Panc1 (cell line): ENCODE results near the gene MFAP5. TPM values are rescaled to one million over a fixed set of nuclear protein-coding genes. Genes with fewer than 3 reads are reported as not detected.

Experiments
- ATAC-seq: fragments of 200-7000 bp; cut with Tn5 transposase; 2 replicates; pipeline ENCODE4 v1.9.1; 2020; ENCODE audit warnings: mild to moderate bottlenecking, moderate library complexity
- BruUV-seq: library from RNA; stranded (reverse); fragments of 400-500 nt; replicated peaks from 2 replicates; lab custom pipeline; 2021; lab: Mats Ljungman, UMichigan
- CTCF ChIA-PET: fragments of 300-600 bp; sonication (Branson Sonifier 250); formaldehyde crosslinking; loops from one replicate; lab custom pipeline; 2022; ENCODE audit warnings: antibody characterized with exemption; lab: Charles Lee
- POLR2A ChIA-PET: fragments of 300-600 bp; sonication (Branson Sonifier 250); formaldehyde crosslinking; loops from one replicate; lab custom pipeline; 2022; ENCODE audit warnings: antibody characterized with exemption; lab: Charles Lee
- DNase-seq: peaks from one replicate; pipeline ENCODE4 v3.0.0-alpha.2; 2010; ENCODE audit warnings: low read depth, low spot score
- H3K27ac ChIP-seq: 2 replicates; pipeline ENCODE4 v1.5.1; 2011; ENCODE audit warnings: mild to moderate bottlenecking, low read length, inconsistent platforms
- H3K27me3 ChIP-seq: fragments of 200-500 bp; sonication (Bioruptor generic); 2 replicates; pipeline ENCODE4 v1.6.0; 2014; ENCODE audit warnings: low read length, inconsistent platforms; ENCODE audit not compliant: control insufficient read depth, insufficient read depth
- H3K36me3 ChIP-seq: fragments of 200-500 bp; sonication (Bioruptor generic); 2 replicates; pipeline ENCODE4 v1.5.1; 2014; ENCODE audit warnings: inconsistent platforms, mild to moderate bottlenecking, low read length, moderate library complexity; ENCODE audit not compliant: control insufficient read depth, insufficient read depth
- H3K4me1 ChIP-seq: 2 replicates; pipeline ENCODE4 v1.5.1; 2011; ENCODE audit warnings: inconsistent platforms, mild to moderate bottlenecking, low read length, moderate library complexity; ENCODE audit not compliant: control insufficient read depth, insufficient read depth
- H3K4me3 ChIP-seq, 2 experiments: 2 replicates each; pipeline ENCODE4 v1.5.1; 2011 to 2012; ENCODE audit warnings: low read depth in 2 of 2, low read length in 2 of 2, mild to moderate bottlenecking in 2 of 2, inconsistent platforms in 1 of 2, moderate library complexity in 1 of 2
- H3K9me3 ChIP-seq: fragments of 200-500 bp; sonication (Bioruptor generic); 2 replicates; pipeline ENCODE4 v1.5.1; 2014; ENCODE audit warnings: low read depth, mild to moderate bottlenecking, inconsistent platforms, low read length, moderate library complexity; ENCODE audit not compliant: control insufficient read depth, insufficient read depth
- POLR2AphosphoS5 ChIP-seq: IDR thresholded peaks from 2 replicates; pipeline ENCODE4 v1.6.1; 2012; ENCODE audit warnings: mild to moderate bottlenecking, low read depth, low read length, moderate library complexity
- SIN3A ChIP-seq: IDR thresholded peaks from 2 replicates; pipeline ENCODE4 v1.6.1; 2012; ENCODE audit warnings: low read depth, mild to moderate bottlenecking, low read length, moderate library complexity, borderline replicate concordance; ENCODE audit not compliant: insufficient read depth
- TCF7L2 ChIP-seq: IDR thresholded peaks from 2 replicates; pipeline ENCODE4 v1.6.1; 2011; ENCODE audit warnings: mild to moderate bottlenecking, low read depth, low read length, inconsistent platforms
- in situ Hi-C: cut with HindIII; loops from 2 replicates; pipeline ENCODE4 v1.10.0; 2016; ENCODE audit warnings: low sequenced_read_pairs, low pct_unique_long_range_greater_than_20kb
- intact Hi-C: fragments of 100-400 bp; cut with micrococcal nuclease; formaldehyde crosslinking; loops from one replicate; pipeline ENCODE4 v1.10.0; 2022; ENCODE audit not compliant: unreplicated experiment
- total RNA-seq: library from RNA; stranded (reverse); gene quantifications from one replicate; pipeline ENCODE4 v1.2.1, GENCODE V29; 2021; ENCODE audit not compliant: unreplicated experiment
- TF ChIP-seq, protein P1 (sequence below): fragments of 450-650 bp; IDR thresholded peaks from 2 replicates; pipeline ENCODE4 v1.5.1; 2017; ENCODE audit warnings: mild to moderate bottlenecking
- TF ChIP-seq, protein P2 (sequence below), 2 experiments: IDR thresholded peaks; 2 replicates each; pipeline ENCODE4 v1.6.1; 2011 to 2012; ENCODE audit warnings: low read depth in 2 of 2, control low read depth in 1 of 2, low read length in 1 of 2, mild to moderate bottlenecking in 1 of 2, moderate library complexity in 1 of 2; ENCODE audit not compliant: insufficient read depth in 1 of 2

MFAP5 gene
- total RNA-seq, 1 experiment from 2014 or later = not detected

DNA sequence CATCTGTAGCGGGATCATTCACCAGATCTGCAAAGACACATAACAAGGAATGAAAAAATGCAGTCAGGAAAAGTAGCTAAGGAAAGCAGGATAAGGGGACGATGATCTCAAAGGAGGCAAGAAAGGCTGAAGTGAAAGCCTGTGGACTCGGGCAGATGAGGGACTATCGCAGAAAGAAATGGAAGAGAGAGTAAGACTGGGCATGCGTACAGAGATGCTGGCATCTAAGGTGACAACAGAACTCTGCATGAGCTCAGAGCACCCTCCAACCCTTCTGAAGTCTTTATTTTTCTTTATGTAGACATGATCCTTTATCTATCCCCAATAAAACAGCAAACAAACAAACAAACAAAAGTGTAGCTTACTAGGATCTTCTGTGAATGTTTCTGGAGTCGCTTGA lies 7.2 kb downstream of the MFAP5 start:
- no peak for ATAC-seq
- Histone ChIP-seq H3K9me3 (no peaks in the 10 kb centered on the region), H3K27me3 (no peaks in the 10 kb centered on the region), H3K27ac (no peak overlapping the region), H3K4me3 (no peak overlapping the region), H3K4me1 (no peaks in the 10 kb centered on the region), H3K36me3 (no peaks in the 10 kb centered on the region)
- in situ Hi-C loops = no loop called here
- POLR2A ChIA-PET = no interaction called here
- intact Hi-C loops = loop anchor here (5.0 to 10.0 kb wide), 2 partner anchors 237 to 389 kb away; no protein-coding TSS in a partner anchor
- CTCF ChIA-PET = interaction anchor here (0.6 kb wide), 1 partner anchor 1496 kb away, joined by 5 read pairs; no protein-coding TSS in a partner anchor
- DNase-seq = no peak
- TF ChIP-seq, protein P1, sequence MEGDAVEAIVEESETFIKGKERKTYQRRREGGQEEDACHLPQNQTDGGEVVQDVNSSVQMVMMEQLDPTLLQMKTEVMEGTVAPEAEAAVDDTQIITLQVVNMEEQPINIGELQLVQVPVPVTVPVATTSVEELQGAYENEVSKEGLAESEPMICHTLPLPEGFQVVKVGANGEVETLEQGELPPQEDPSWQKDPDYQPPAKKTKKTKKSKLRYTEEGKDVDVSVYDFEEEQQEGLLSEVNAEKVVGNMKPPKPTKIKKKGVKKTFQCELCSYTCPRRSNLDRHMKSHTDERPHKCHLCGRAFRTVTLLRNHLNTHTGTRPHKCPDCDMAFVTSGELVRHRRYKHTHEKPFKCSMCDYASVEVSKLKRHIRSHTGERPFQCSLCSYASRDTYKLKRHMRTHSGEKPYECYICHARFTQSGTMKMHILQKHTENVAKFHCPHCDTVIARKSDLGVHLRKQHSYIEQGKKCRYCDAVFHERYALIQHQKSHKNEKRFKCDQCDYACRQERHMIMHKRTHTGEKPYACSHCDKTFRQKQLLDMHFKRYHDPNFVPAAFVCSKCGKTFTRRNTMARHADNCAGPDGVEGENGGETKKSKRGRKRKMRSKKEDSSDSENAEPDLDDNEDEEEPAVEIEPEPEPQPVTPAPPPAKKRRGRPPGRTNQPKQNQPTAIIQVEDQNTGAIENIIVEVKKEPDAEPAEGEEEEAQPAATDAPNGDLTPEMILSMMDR = no peak
- no peak for TF ChIP-seq POLR2AphosphoS5
- TF ChIP-seq, protein P2, sequence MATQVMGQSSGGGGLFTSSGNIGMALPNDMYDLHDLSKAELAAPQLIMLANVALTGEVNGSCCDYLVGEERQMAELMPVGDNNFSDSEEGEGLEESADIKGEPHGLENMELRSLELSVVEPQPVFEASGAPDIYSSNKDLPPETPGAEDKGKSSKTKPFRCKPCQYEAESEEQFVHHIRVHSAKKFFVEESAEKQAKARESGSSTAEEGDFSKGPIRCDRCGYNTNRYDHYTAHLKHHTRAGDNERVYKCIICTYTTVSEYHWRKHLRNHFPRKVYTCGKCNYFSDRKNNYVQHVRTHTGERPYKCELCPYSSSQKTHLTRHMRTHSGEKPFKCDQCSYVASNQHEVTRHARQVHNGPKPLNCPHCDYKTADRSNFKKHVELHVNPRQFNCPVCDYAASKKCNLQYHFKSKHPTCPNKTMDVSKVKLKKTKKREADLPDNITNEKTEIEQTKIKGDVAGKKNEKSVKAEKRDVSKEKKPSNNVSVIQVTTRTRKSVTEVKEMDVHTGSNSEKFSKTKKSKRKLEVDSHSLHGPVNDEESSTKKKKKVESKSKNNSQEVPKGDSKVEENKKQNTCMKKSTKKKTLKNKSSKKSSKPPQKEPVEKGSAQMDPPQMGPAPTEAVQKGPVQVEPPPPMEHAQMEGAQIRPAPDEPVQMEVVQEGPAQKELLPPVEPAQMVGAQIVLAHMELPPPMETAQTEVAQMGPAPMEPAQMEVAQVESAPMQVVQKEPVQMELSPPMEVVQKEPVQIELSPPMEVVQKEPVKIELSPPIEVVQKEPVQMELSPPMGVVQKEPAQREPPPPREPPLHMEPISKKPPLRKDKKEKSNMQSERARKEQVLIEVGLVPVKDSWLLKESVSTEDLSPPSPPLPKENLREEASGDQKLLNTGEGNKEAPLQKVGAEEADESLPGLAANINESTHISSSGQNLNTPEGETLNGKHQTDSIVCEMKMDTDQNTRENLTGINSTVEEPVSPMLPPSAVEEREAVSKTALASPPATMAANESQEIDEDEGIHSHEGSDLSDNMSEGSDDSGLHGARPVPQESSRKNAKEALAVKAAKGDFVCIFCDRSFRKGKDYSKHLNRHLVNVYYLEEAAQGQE (IDR thresholded peaks at IDR 0.05; ENCODE audit: insufficient read depth in 1 of 2, low read depth in 2 of 2, low read length in 1 of 2) = no peak
- TF ChIP-seq TCF7L2 = no peak
- no peak for TF ChIP-seq SIN3A
- no TSS peak for BruUV-seq

DNA sequence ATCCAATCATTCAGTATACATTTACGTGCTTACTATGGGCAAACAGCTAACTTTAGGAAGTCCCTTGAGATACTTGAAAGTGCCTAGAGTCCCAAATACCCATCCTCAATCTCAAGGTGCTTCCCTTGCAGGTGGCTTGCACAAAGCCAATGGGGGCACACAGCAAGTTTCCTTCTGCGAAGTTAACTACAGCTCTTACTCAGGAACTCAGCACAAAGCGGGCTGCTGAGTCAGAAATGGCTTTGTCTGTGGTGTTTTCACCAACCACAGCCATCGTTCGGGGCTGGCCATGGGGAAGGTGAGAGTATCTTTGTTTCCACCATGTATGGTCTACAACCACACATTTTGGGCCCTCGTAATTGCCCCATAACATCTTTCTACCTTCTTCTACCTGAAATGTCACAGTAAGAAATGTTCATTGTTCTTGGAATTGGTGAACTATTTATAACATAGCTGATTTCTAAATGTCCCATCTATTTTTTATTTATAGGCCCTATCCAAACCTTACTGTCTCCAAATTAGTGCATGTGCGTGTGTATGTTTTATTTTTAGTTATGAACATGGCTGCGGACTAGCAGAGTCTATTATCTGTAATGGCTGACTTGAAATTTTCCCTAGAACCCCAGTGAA lies 13.9 kb downstream of the MFAP5 start:
- ATAC-seq (no peak), DNase-seq (no peak)
- Histone ChIP-seq H3K4me1 (no peaks in the 10 kb centered on the region), H3K4me3 (no peak overlapping the region), H3K27me3 (no peaks in the 10 kb centered on the region), H3K36me3 (no peaks in the 10 kb centered on the region), H3K9me3 (no peaks in the 10 kb centered on the region), H3K27ac (no peak overlapping the region)
- TF ChIP-seq, protein P1 = no peak
- TF ChIP-seq, protein P2 (IDR thresholded peaks at IDR 0.05; ENCODE audit: insufficient read depth in 1 of 2, low read depth in 2 of 2, low read length in 1 of 2) = no peak
- TF ChIP-seq SIN3A = no peak
- no peak for TF ChIP-seq TCF7L2
- in situ Hi-C loops = no loop called here
- ChIA-PET CTCF (no interaction called here), POLR2A (no interaction called here)
- BruUV-seq = no TSS peak
- intact Hi-C loops = no loop called here
